H1 (cell line): Measurements from ENCODE around the gene TSC22D4. TPM values are rescaled to one million over a fixed set of nuclear protein-coding genes. Genes with fewer than 3 reads are reported as not detected.

ENCODE experiments used
- CTCF ChIA-PET: fragments of 300-600 bp; sonication (Branson Sonifier 250); formaldehyde crosslinking; loops from one replicate; lab custom pipeline; 2021; ENCODE audit not compliant: partially characterized antibody; lab: Charles Lee
- POLR2A ChIA-PET: fragments of 300-600 bp; sonication (Branson Sonifier 250); formaldehyde crosslinking; loops from one replicate; lab custom pipeline; 2021; ENCODE audit warnings: inconsistent platforms; ENCODE audit not compliant: partially characterized antibody; lab: Charles Lee
- DNase-seq, 2 experiments: peaks; one replicate each; pipeline versions ENCODE4 v3.0.0 to v3.0.0-alpha.2; 2010 to 2022; ENCODE audit warnings: low spot score in 2 of 2, low read depth in 1 of 2, mixed read lengths in 1 of 2
- FAIRE-seq: peaks from 2 replicates; lab custom pipeline; 2011; peaks lifted over from hg19 to GRCh38; lab: Jason Lieb, UNC
- H2AFZ ChIP-seq: 2 replicates; pipeline ENCODE4 v1.8.1; 2012; ENCODE audit warnings: low read length, inconsistent platforms
- H2AK5ac ChIP-seq: 2 replicates; pipeline ENCODE4 v1.6.1; 2013; ENCODE audit warnings: low read depth, low read length
- H2BK120ac ChIP-seq: replicated peaks from 2 replicates; pipeline ENCODE3; 2013; ENCODE audit warnings: low read depth, low read length, inconsistent platforms
- H2BK12ac ChIP-seq: 2 replicates; pipeline ENCODE4 v1.6.1; 2013; ENCODE audit warnings: low read depth, low read length
- H2BK15ac ChIP-seq: 2 replicates; pipeline ENCODE4 v1.6.1; 2013; ENCODE audit warnings: low read length
- H2BK20ac ChIP-seq: 2 replicates; pipeline ENCODE4 v1.6.1; 2013; ENCODE audit warnings: low read length
- H2BK5ac ChIP-seq: 2 replicates; pipeline ENCODE4 v1.6.1; 2013; ENCODE audit warnings: low read depth, low read length
- H3K14ac ChIP-seq: 2 replicates; pipeline ENCODE4 v1.6.1; 2013; ENCODE audit warnings: inconsistent platforms; ENCODE audit not compliant: insufficient read length
- H3K18ac ChIP-seq: 2 replicates; pipeline ENCODE4 v1.6.1; 2013; ENCODE audit warnings: low read length; ENCODE audit errors: extremely low read depth
- H3K23ac ChIP-seq: 2 replicates; pipeline ENCODE4 v1.6.1; 2013; ENCODE audit warnings: inconsistent platforms; ENCODE audit not compliant: insufficient read length
- H3K23me2 ChIP-seq: 2 replicates; pipeline ENCODE4 v1.6.1; 2013; ENCODE audit warnings: low read depth, low read length
- H3K27ac ChIP-seq: 2 replicates; pipeline ENCODE4 v1.6.1; 2011; ENCODE audit warnings: low read depth, low read length, inconsistent platforms
- H3K27me3 ChIP-seq, 4 experiments: replicated peaks in 1 of 4; 1 replicate in 1 of 4; 2 replicates in 3 of 4; pipeline versions ENCODE4 v1.6.1 to v1.8.1; 2011 to 2013; ENCODE audit warnings: low read length in 3 of 4, mild to moderate bottlenecking in 3 of 4, inconsistent platforms in 2 of 4, mixed read lengths in 2 of 4, moderate library complexity in 1 of 4; ENCODE audit not compliant: control insufficient read depth in 3 of 4, insufficient read depth in 3 of 4; ENCODE audit errors: extremely low read depth in 1 of 4
- H3K36me3 ChIP-seq, 4 experiments: 2 replicates each; pipeline versions ENCODE4 v1.6.1 to v1.8.1; 2011 to 2013; ENCODE audit warnings: mild to moderate bottlenecking in 4 of 4, low read length in 3 of 4, moderate library complexity in 2 of 4, control low read depth in 1 of 4, inconsistent platforms in 1 of 4; ENCODE audit not compliant: insufficient read depth in 4 of 4, control insufficient read depth in 2 of 4
- H3K4ac ChIP-seq: replicated peaks from 2 replicates; pipeline ENCODE3; 2013; ENCODE audit warnings: low read length, low read depth, mixed read lengths, inconsistent platforms; ENCODE audit not compliant: insufficient read length
- H3K4me1 ChIP-seq, 4 experiments: replicated peaks in 1 of 4; 1 replicate in 1 of 4; 2 replicates in 3 of 4; pipeline versions ENCODE4 v1.6.1 to v1.8.1; 2011 to 2013; ENCODE audit warnings: low read length in 3 of 4, inconsistent platforms in 2 of 4, mixed read lengths in 1 of 4; ENCODE audit not compliant: insufficient read depth in 4 of 4, control insufficient read depth in 3 of 4
- H3K4me2 ChIP-seq, 2 experiments: 2 replicates each; pipeline versions ENCODE4 v1.6.1 to v1.8.1; 2011 to 2013; ENCODE audit warnings: low read depth in 2 of 2, low read length in 2 of 2, control low read depth in 1 of 2, inconsistent platforms in 1 of 2, mild to moderate bottlenecking in 1 of 2; ENCODE audit not compliant: insufficient read depth in 1 of 2
- H3K4me3 ChIP-seq, 4 experiments: fragments of 200-600, 300-600 bp in 1 of 4; sonication (generic), shearing (Covaris generic), sonication (Bioruptor Twin) in 1 of 4; 2 replicates each; pipeline versions ENCODE4 v1.5.1 to v1.8.1; 2011 to 2016; ENCODE audit warnings: low read length in 4 of 4, low read depth in 3 of 4, control low read depth in 2 of 4, inconsistent platforms in 2 of 4, mild to moderate bottlenecking in 2 of 4, mixed read lengths in 1 of 4, moderate library complexity in 1 of 4; ENCODE audit not compliant: insufficient read depth in 2 of 4; ENCODE audit errors: extremely low read depth in 1 of 4
- H3K56ac ChIP-seq: replicated peaks from 2 replicates; pipeline ENCODE3; 2013; ENCODE audit warnings: low read depth, mild to moderate bottlenecking, mixed read lengths, low read length, inconsistent platforms; ENCODE audit not compliant: insufficient read length
- H3K79me1 ChIP-seq: 2 replicates; pipeline ENCODE4 v1.6.1; 2013; ENCODE audit warnings: low read depth, low read length, control low read depth
- H3K79me2 ChIP-seq, 2 experiments: 2 replicates each; pipeline versions ENCODE4 v1.6.1 to v1.8.1; 2012 to 2013; ENCODE audit warnings: low read length in 2 of 2, mild to moderate bottlenecking in 2 of 2, inconsistent platforms in 1 of 2; ENCODE audit not compliant: insufficient read depth in 2 of 2, control insufficient read depth in 1 of 2
- H3K9ac ChIP-seq, 4 experiments: replicated peaks in 1 of 4; 1 replicate in 1 of 4; 2 replicates in 3 of 4; pipeline versions ENCODE4 v1.6.1 to v1.8.1; 2011 to 2013; ENCODE audit warnings: low read depth in 3 of 4, low read length in 3 of 4, control low read depth in 2 of 4, mild to moderate bottlenecking in 2 of 4, moderate library complexity in 2 of 4, inconsistent platforms in 1 of 4; ENCODE audit errors: extremely low read depth in 1 of 4
- H3K9me3 ChIP-seq, 2 experiments: 2 replicates each; pipeline versions ENCODE4 v1.6.1 to v1.8.1; 2012 to 2013; ENCODE audit warnings: mild to moderate bottlenecking in 2 of 2, moderate library complexity in 2 of 2, control low read depth in 1 of 2, inconsistent platforms in 1 of 2, low read depth in 1 of 2, low read length in 1 of 2, mixed read lengths in 1 of 2; ENCODE audit not compliant: insufficient read depth in 2 of 2
- H4K20me1 ChIP-seq, 2 experiments: replicated peaks in 1 of 2; 2 replicates each; pipeline versions ENCODE3 to v1.8.1; 2011 to 2013; ENCODE audit warnings: inconsistent platforms in 2 of 2, low read length in 2 of 2, mild to moderate bottlenecking in 1 of 2; ENCODE audit not compliant: insufficient read depth in 2 of 2, control insufficient read depth in 1 of 2
- H4K5ac ChIP-seq: 2 replicates; pipeline ENCODE4 v1.6.1; 2013; ENCODE audit warnings: low read length, low read depth, mixed read lengths, inconsistent platforms; ENCODE audit not compliant: insufficient read length
- H4K8ac ChIP-seq: 2 replicates; pipeline ENCODE4 v1.8.0; 2013; ENCODE audit warnings: mild to moderate bottlenecking, moderate library complexity, low read length, inconsistent platforms; ENCODE audit not compliant: insufficient read depth; ENCODE audit errors: extremely low read depth
- H4K91ac ChIP-seq: replicated peaks from 2 replicates; pipeline ENCODE3; 2013; ENCODE audit warnings: low read length, mixed read lengths, inconsistent platforms; ENCODE audit not compliant: insufficient read length
- CHD2 ChIP-seq: IDR thresholded peaks from 2 replicates; pipeline ENCODE4 v1.6.1; 2012; ENCODE audit warnings: low read length, improper control_type of control experiment
- EZH2 ChIP-seq: fragments of 200-600 bp; sonication (generic); IDR thresholded peaks from 2 replicates; pipeline ENCODE4 v1.7.1; 2012; ENCODE audit warnings: low read depth, mild to moderate bottlenecking, moderate library complexity, low read length, inconsistent platforms; ENCODE audit not compliant: severe bottlenecking
- GTF2F1 ChIP-seq: IDR thresholded peaks from 2 replicates; pipeline ENCODE4 v1.6.1; 2012; ENCODE audit warnings: low read depth, low read length, improper control_type of control experiment, borderline replicate concordance
- KDM1A ChIP-seq: fragments of 200-600, 300-600 bp; sonication (generic); IDR thresholded peaks from 2 replicates; pipeline ENCODE4 v1.7.1; 2016; ENCODE audit warnings: mild to moderate bottlenecking, low read length, borderline replicate concordance
- POLR2AphosphoS5 ChIP-seq: IDR thresholded peaks from 2 replicates; pipeline ENCODE4 v1.6.1; 2011; ENCODE audit warnings: low read depth, low read length
- SP1 ChIP-seq: IDR thresholded peaks from 2 replicates; pipeline ENCODE4 v1.6.1; 2011; ENCODE audit warnings: low read depth, low read length
- TAF7 ChIP-seq: optimal IDR thresholded peaks from 2 replicates; pipeline ENCODE3; 2011; ENCODE audit warnings: low read depth, mild to moderate bottlenecking, inconsistent platforms, low read length, moderate library complexity, borderline replicate concordance
- TCF12 ChIP-seq: IDR thresholded peaks from 2 replicates; pipeline ENCODE4 v1.6.1; 2011; ENCODE audit warnings: low read depth, mild to moderate bottlenecking, low read length
- USF2 ChIP-seq: IDR thresholded peaks from 2 replicates; pipeline ENCODE4 v1.6.1; 2011; ENCODE audit warnings: low read length, improper control_type of control experiment
- WGBS, 2 experiments: shearing (Covaris generic) in 1 of 2; methylation state at CpG; one replicate each; pipeline versions ENCODE4 v1.1.6 to v1.1.7; 2013 to 2015; ENCODE audit warnings: low lambda C conversion rate in 2 of 2, mixed read lengths in 2 of 2, inconsistent platforms in 1 of 2, low coverage in 1 of 2, missing lambda C conversion rate in 1 of 2; ENCODE audit not compliant: insufficient replicate concordance in 2 of 2, insufficient coverage in 1 of 2, insufficient read length in 1 of 2; ENCODE audit errors: extremely low coverage in 1 of 2, missing lambda C conversion rate in 1 of 2; 5-methylcytosine and 5-hydroxymethylcytosine counted together
- polyA plus RNA-seq, 7 experiments: library from polyadenylated mRNA; depleted of rRNA in 3 of 7; stranded (reverse) in 5 of 7; unstranded in 2 of 7; fragments of >200 nt in 5 of 7; fragments of 200-250 nt in 2 of 7; gene quantifications; 1 replicate in 5 of 7; 2 replicates in 1 of 7; 4 replicates in 1 of 7; pipeline versions ENCODE4 v1.2.1 to v1.2.3, GENCODE V29; 2011 to 2013; ENCODE audit warnings: missing spikeins in 2 of 7, mixed read lengths in 2 of 7
- total RNA-seq: library from RNA; stranded (reverse); fragmentation: NEBNext Ultra II Directional; extraction: Animal tissue kit (Norgen Biotek cat#: 25700); gene quantifications from 2 replicates; pipeline ENCODE4 v1.2.1, GENCODE V29; 2021
- TF ChIP-seq, protein P1 (sequence below): IDR thresholded peaks from 2 replicates; pipeline ENCODE4 v1.6.1; 2012; ENCODE audit warnings: inconsistent platforms

TSC22D4 gene
- total and polyA plus RNA-seq, 2 of the 8 experiments (the other 6 are each of a cell fraction or from before 2014, with no cell fraction given): 13.2 to 20.3 TPM

GRCh38 chr7:100469227-100470044 is 9.6 kb downstream of the TSC22D4 start:
- Histone ChIP-seq H3K9me3 (no peaks in the 10 kb centered on the region), H3K36me3 (no peaks in the 10 kb centered on the region), H2BK12ac (no peak overlapping the region), H3K4me3 (no peak overlapping the region), H2AFZ (no peak overlapping the region), H3K4me2 (peak overlapping the region in 1 of 2 experiments; percentile 14; a peak in 1 of 4 replicates), H2BK5ac (no peak overlapping the region; the same call in 1 of the 2 replicates), H3K79me2 (no peaks in the 10 kb centered on the region), H3K14ac (no peak overlapping the region), H4K91ac (no peak overlapping the region), H4K20me1 (no peaks in the 10 kb centered on the region), H3K4ac (peak overlapping the region; percentile 23), H3K79me1 (no peaks in the 10 kb centered on the region), H3K23me2 (no peaks in the 10 kb centered on the region), H4K8ac (no peak overlapping the region), H3K4me1 (peaks cover 0 to 11% (median 4%) of the 10 kb centered on the region in 4 experiments; a peak in 6 of 7 replicates), H3K9ac (no peak overlapping the region), H2BK120ac (no peak overlapping the region), H3K27me3 (no peaks in the 10 kb centered on the region), H2BK15ac (no peak overlapping the region), H4K5ac (no peak overlapping the region), H3K56ac (no peak overlapping the region), H2BK20ac (no peak overlapping the region), H3K27ac (no peak overlapping the region), H3K23ac (no peak overlapping the region), H3K18ac (peak overlapping the region; percentile 34; the same call in 1 of the 2 replicates), H2AK5ac (no peak overlapping the region)
- ChIA-PET POLR2A (interaction anchor here (0.6 to 2.3 kb wide), 13 partner anchors 10 to 368 kb away, joined by 3 to 13 read pairs (median 3); partner anchors contain the start of genes AP4M1, FBXO24, LRCH4 and MEPCE), CTCF (interaction anchor here (0.6 to 12.4 kb wide), 52 partner anchors 9 to 1587 kb away, joined by 3 to 152 read pairs (median 4); partner anchors contain the start of genes FBXO24, LRCH4, MOSPD3 and NYAP1)
- WGBS, 2 experiments: 64% methylated on average over 8 of the region's 13 CpGs; no CpG with 5 or more reads in 1 of the 2 experiments
- DNase-seq (peak in 1 of 2 experiments; percentile 99), FAIRE-seq (no peak)
- no peak for TF ChIP-seq POLR2AphosphoS5
- no peak for TF ChIP-seq TAF7
- no peak for TF ChIP-seq CHD2
- no peak for TF ChIP-seq SP1
- TF ChIP-seq, protein P1, sequence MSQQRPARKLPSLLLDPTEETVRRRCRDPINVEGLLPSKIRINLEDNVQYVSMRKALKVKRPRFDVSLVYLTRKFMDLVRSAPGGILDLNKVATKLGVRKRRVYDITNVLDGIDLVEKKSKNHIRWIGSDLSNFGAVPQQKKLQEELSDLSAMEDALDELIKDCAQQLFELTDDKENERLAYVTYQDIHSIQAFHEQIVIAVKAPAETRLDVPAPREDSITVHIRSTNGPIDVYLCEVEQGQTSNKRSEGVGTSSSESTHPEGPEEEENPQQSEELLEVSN: no peak
- TF ChIP-seq EZH2: no peak
- TF ChIP-seq GTF2F1: no peak
- no peak for TF ChIP-seq KDM1A
- 0 out of 2 replicates have a peak, but pooled peaks have one; percentile 20 for TF ChIP-seq USF2
- no peak for TF ChIP-seq TCF12
